Liver (tissue), 9 donors: ENCODE results near the gene DPM2. TPM values are rescaled to one million over a fixed set of nuclear protein-coding genes. Genes with fewer than 3 reads are reported as not detected.

Experiments
- DNase-seq: peaks from one replicate; pipeline ENCODE4 v3.0.0-alpha.2; 2017; ENCODE audit warnings: low spot score
- H3K27ac ChIP-seq, 2 donors: one replicate each; pipeline ENCODE4 v1.7.0; 2013; ENCODE audit warnings: inconsistent platforms in 2 of 2, low read length in 2 of 2, control low read depth in 1 of 2, low read depth in 1 of 2, mild to moderate bottlenecking in 1 of 2
- H3K27me3 ChIP-seq, 4 donors: one replicate each; pipeline versions ENCODE4 v1.6.1 to v1.7.0; 2013; ENCODE audit warnings: low read length in 3 of 4, inconsistent platforms in 1 of 4, mild to moderate bottlenecking in 1 of 4, moderate library complexity in 1 of 4; ENCODE audit not compliant: control insufficient read depth in 4 of 4, insufficient read depth in 4 of 4
- H3K36me3 ChIP-seq, 4 donors: one replicate each; pipeline versions ENCODE4 v1.6.1 to v1.7.0; 2013; ENCODE audit warnings: low read length in 3 of 4, mild to moderate bottlenecking in 3 of 4, low read depth in 1 of 4, moderate library complexity in 1 of 4; ENCODE audit not compliant: control insufficient read depth in 4 of 4, insufficient read depth in 3 of 4
- H3K4me1 ChIP-seq, 4 donors: one replicate each; pipeline versions ENCODE4 v1.6.1 to v1.7.0; 2013; ENCODE audit warnings: low read length in 3 of 4, mild to moderate bottlenecking in 3 of 4, moderate library complexity in 1 of 4; ENCODE audit not compliant: control insufficient read depth in 4 of 4, insufficient read depth in 4 of 4
- H3K4me3 ChIP-seq, 3 donors: one replicate each; pipeline versions ENCODE4 v1.6.1 to v1.7.0; 2013; ENCODE audit warnings: low read length in 3 of 3, control low read depth in 1 of 3, low read depth in 1 of 3, mild to moderate bottlenecking in 1 of 3
- H3K9ac ChIP-seq, 2 donors: one replicate each; pipeline ENCODE4 v1.7.0; 2013; ENCODE audit warnings: low read length in 2 of 2, mild to moderate bottlenecking in 2 of 2, moderate library complexity in 2 of 2, control low read depth in 1 of 2, low read depth in 1 of 2
- H3K9me3 ChIP-seq, 4 donors: one replicate each; pipeline versions ENCODE4 v1.6.1 to v1.7.0; 2013; ENCODE audit warnings: low read length in 3 of 4; ENCODE audit not compliant: control insufficient read depth in 4 of 4
- ATF3 ChIP-seq: IDR thresholded peaks from 2 replicates; pipeline ENCODE4 v1.6.1; 2016; ENCODE audit warnings: antibody characterized with exemption
- CTCF ChIP-seq: fragments of 150-350 bp; IDR thresholded peaks from 2 replicates; pipeline ENCODE4 v1.5.1; 2017; ENCODE audit warnings: improper control_type of control experiment, low read depth, low read length; ENCODE audit not compliant: missing input control
- EGR1 ChIP-seq, 2 donors: IDR thresholded peaks; 2 replicates each; pipeline ENCODE4 v1.6.1; 2016 to 2018; ENCODE audit warnings: antibody characterized with exemption in 2 of 2, low read depth in 2 of 2
- FOXA1 ChIP-seq: IDR thresholded peaks from 2 replicates; pipeline ENCODE4 v1.6.1; 2016; ENCODE audit warnings: antibody characterized with exemption
- FOXA2 ChIP-seq: IDR thresholded peaks from 2 replicates; pipeline ENCODE4 v1.6.1; 2016; ENCODE audit warnings: antibody characterized with exemption
- GABPA ChIP-seq, 2 donors: IDR thresholded peaks in 1 of 2; conservative IDR thresholded peaks in 1 of 2; 2 replicates each; pipeline ENCODE4 v1.6.1; 2016; ENCODE audit warnings: antibody characterized with exemption in 2 of 2, mild to moderate bottlenecking in 1 of 2, moderate library complexity in 1 of 2
- HNF4A ChIP-seq, 2 donors: conservative IDR thresholded peaks; 2 replicates each; pipeline ENCODE4 v1.6.1; 2016; ENCODE audit warnings: antibody characterized with exemption in 2 of 2, mild to moderate bottlenecking in 2 of 2
- HNF4G ChIP-seq: IDR thresholded peaks from 2 replicates; pipeline ENCODE4 v1.6.1; 2016; ENCODE audit warnings: antibody characterized with exemption
- JUND ChIP-seq, 2 donors: IDR thresholded peaks; 2 replicates each; pipeline ENCODE4 v1.6.1; 2016; ENCODE audit warnings: antibody characterized with exemption in 2 of 2
- MAX ChIP-seq: IDR thresholded peaks from 2 replicates; pipeline ENCODE4 v1.6.1; 2016; ENCODE audit warnings: antibody characterized with exemption
- NR2F2 ChIP-seq: IDR thresholded peaks from 2 replicates; pipeline ENCODE4 v1.6.1; 2016; ENCODE audit warnings: antibody characterized with exemption
- RAD21 ChIP-seq, 2 donors: IDR thresholded peaks; 2 replicates each; pipeline ENCODE4 v1.6.1; 2016; ENCODE audit warnings: antibody characterized with exemption in 2 of 2, mild to moderate bottlenecking in 2 of 2
- RXRA ChIP-seq, 2 donors: IDR thresholded peaks; 2 replicates each; pipeline ENCODE4 v1.6.1; 2017 to 2018; ENCODE audit warnings: antibody characterized with exemption in 2 of 2, mild to moderate bottlenecking in 1 of 2
- SP1 ChIP-seq: IDR thresholded peaks from 2 replicates; pipeline ENCODE4 v1.6.1; 2018; ENCODE audit warnings: antibody characterized with exemption, mild to moderate bottlenecking
- TAF1 ChIP-seq: conservative IDR thresholded peaks from 2 replicates; pipeline ENCODE4 v1.6.1; 2016; ENCODE audit warnings: antibody characterized with exemption, mild to moderate bottlenecking
- YY1 ChIP-seq: IDR thresholded peaks from 2 replicates; pipeline ENCODE4 v1.6.1; 2016; ENCODE audit warnings: antibody characterized with exemption, mild to moderate bottlenecking
- ZBTB33 ChIP-seq: IDR thresholded peaks from 2 replicates; pipeline ENCODE4 v1.6.1; 2016; ENCODE audit warnings: antibody characterized with exemption
- WGBS: extraction: QIAGEN DNeasy Blood & Tissue Kit; methylation state at CpG from one replicate; pipeline ENCODE4 v1.1.7; 2013; 5-methylcytosine and 5-hydroxymethylcytosine counted together
- polyA plus RNA-seq, 2 donors: library from polyadenylated mRNA; stranded (reverse) in 1 of 2; unstranded in 1 of 2; fragments of 200-250 nt in 1 of 2; fragments of >200 nt in 1 of 2; fragmentation: Nextera tagmentation in 1 of 2; extraction: Ambion mirVana in 1 of 2; gene quantifications; one replicate each; pipeline versions ENCODE4 v1.2.1 to v1.2.3, GENCODE V29; 2013 to 2015
- total RNA-seq, 2 donors: library from RNA; depleted of rRNA; stranded (reverse); fragments of >200 nt; gene quantifications; one replicate each; pipeline ENCODE4 v1.2.3, GENCODE V29; 2014
- donor health status: healthy.
- donor health status: healthy.
- donor health status: healthy.
- donor health status: healthy.
- donor health status: healthy.

Gene DPM2
- total and polyA plus RNA-seq, 4 donors = 9.3 to 25.0 (median 22.0) TPM

GRCh38 chr9:127927988-127928675, 9.5 kb downstream of the DPM2 start:
- no peak for DNase-seq
- Histone ChIP-seq H3K27ac (no peak overlapping the region), H3K9ac (no peak overlapping the region), H3K9me3 (no peaks in the 10 kb centered on the region), H3K27me3 (peaks cover 0 to 7% (median 0%) of the 10 kb centered on the region in 4 donors), H3K4me3 (no peak overlapping the region), H3K4me1 (peaks cover 0 to 17% (median 6%) of the 10 kb centered on the region in 4 donors), H3K36me3 (no peaks in the 10 kb centered on the region)
- TF ChIP-seq RXRA (IDR thresholded peaks at IDR 0.05) (no peak), ATF3 (no peak), YY1 (no peak), FOXA1 (no peak), ZBTB33 (no peak), HNF4A (conservative IDR thresholded peaks at IDR 0.05) (no peak), TAF1 (no peak), RAD21 (IDR thresholded peaks at IDR 0.05) (no peak), CTCF (no peak), SP1 (no peak), JUND (IDR thresholded peaks at IDR 0.05) (no peak), GABPA (IDR thresholded peaks at IDR 0.05 in 1 of 2, conservative IDR thresholded peaks at IDR 0.05 in 1 of 2) (no peak), HNF4G (no peak), EGR1 (IDR thresholded peaks at IDR 0.05; ENCODE audit: low read depth in 2 of 2) (no peak), FOXA2 (no peak), NR2F2 (no peak)
- WGBS = 22% methylated on average over 24 of the region's 24 CpGs

GRCh38 chr9:127927201-127927987, 10.3 kb downstream of the DPM2 start:
- peaks cover 0 to 7% (median 0%) of the 10 kb centered on the region in 4 donors for H3K27me3 ChIP-seq
- TF ChIP-seq FOXA1 (no peak), EGR1 (IDR thresholded peaks at IDR 0.05; ENCODE audit: low read depth in 2 of 2) (no peak), ZBTB33 (no peak), JUND (IDR thresholded peaks at IDR 0.05) (no peak), GABPA (IDR thresholded peaks at IDR 0.05 in 1 of 2, conservative IDR thresholded peaks at IDR 0.05 in 1 of 2) (no peak), ATF3 (no peak), RXRA (IDR thresholded peaks at IDR 0.05) (no peak), MAX (no peak)
- peaks cover 0 to 17% (median 6%) of the 10 kb centered on the region in 4 donors for H3K4me1 ChIP-seq
- H3K9me3 ChIP-seq = no peaks in the 10 kb centered on the region
- WGBS = 6% methylated on average over 56 of the region's 56 CpGs
- DNase-seq = peak; percentile 81
- H3K9ac ChIP-seq = no peak overlapping the region
- no peak overlapping the region for H3K27ac ChIP-seq
- no peak overlapping the region for H3K4me3 ChIP-seq
- H3K36me3 ChIP-seq = no peaks in the 10 kb centered on the region
